Measurements from ENCODE around the gene FZD8.

The FZD8 gene

DNA sequence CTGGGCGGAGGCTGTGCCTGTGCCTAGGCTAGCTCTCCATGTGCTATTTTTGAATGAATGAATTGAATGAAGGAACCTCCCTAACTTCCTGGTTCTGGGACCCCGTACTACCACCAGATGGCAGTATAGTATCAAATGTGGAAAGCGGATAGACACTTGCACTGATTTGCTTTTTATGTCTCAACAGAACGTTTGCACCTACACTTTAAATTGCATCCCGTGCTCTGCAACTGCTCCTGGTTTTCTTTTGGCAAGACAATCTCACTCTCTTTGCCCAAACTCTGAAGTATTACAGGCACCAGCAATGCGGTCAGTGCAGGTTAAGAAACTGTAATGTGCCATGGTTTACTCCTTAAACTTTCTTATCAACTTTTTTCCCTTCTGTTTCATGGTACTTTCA is 6.5 kb downstream of the FZD8 start:
- Histone ChIP-seq H3K36me3 (no peaks in the 10 kb centered on the region), H3K4me3 (no peak overlapping the region), H3K4me1 (peaks cover 5% of the 10 kb centered on the region; the same call in 1 of the 2 replicates), H4K20me1 (peaks cover 6% of the 10 kb centered on the region; the same call in 1 of the 2 replicates), H3K9me3 (no peaks in the 10 kb centered on the region), H3K4me2 (no peak overlapping the region), H3K27me3 (no peaks in the 10 kb centered on the region), H3K9ac (no peak overlapping the region), H3K27ac (no peak overlapping the region)
- TF ChIP-seq Cebpa-rat (IDR thresholded peaks at IDR 0.05): no peak

DNA sequence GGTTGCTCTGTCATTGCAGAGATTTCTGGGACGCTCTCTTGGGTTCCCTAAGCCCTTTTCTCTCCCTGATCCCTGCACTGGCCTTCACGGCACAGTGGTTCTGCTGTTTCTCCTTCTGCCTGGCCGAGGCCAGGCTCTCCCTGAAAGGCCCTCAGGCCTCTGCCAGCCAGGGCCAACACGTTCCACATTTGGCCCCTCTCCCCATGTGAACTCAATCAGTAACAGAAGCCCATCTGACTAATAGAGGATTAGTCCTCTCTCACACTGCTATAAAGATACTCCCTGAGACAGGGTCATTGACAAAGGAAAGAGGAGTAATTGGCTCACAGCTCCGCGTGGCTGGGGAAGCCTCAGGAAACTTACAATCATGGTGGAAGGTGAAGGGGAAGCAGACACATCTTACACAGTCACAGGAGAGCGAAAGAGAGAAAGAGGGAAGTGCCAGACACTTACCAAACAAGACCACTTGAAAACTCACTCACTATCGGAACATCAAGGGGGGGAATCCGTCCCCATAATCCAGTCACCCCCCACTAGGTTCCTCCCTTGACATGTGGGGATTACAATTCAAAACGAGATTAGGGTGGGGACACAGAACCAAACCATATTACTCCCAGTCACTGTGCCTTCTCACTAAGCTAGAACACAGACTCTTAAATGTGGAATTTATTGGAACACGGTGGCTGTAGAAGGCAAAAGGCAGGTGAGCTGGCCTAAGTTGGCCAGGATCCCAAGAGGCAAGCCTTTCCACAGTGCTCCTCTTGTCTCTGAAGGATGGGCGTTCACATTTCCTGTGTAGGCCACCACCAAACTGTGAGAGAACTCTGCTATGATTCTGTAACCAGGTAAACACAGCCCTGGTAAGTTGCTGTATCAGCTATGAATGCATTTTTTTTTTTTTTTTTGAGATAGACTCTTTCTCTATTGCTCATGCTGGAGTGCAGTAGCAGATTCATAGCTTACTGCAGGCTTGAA is 8.8 kb downstream of the FZD8 start:
- no peak for TF ChIP-seq Cebpa-rat (IDR thresholded peaks at IDR 0.05)
- H4K20me1 ChIP-seq: peaks cover 5% of the 10 kb centered on the region; the same call in 1 of the 2 replicates
- no peak overlapping the region for H3K27ac ChIP-seq
- no peaks in the 10 kb centered on the region for H3K27me3 ChIP-seq
- H3K9ac ChIP-seq: no peak overlapping the region
- H3K4me1 ChIP-seq: no peaks in the 10 kb centered on the region
- no peaks in the 10 kb centered on the region for H3K9me3 ChIP-seq
- no peak overlapping the region for H3K4me2 ChIP-seq
- no peaks in the 10 kb centered on the region for H3K36me3 ChIP-seq
- no peak overlapping the region for H3K4me3 ChIP-seq

DNA sequence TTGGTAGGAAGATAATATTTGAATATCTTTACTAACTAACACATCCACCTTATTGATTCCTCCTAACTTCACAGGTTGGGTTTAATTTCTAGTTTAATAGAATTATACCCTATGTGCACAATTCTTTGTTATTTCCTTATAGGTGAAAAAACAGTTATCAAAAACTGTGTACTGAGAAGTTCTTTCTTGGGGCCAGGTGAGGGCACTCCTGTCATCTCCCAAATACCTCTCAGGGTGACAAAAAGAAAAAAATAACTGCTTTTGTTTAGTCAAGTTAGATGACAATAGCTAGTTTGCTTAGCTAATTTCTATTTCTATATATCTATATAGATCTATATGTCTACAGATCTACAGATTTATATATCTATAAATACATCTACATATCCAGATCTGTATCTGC is 10.1 kb downstream of the FZD8 start:
- no peaks in the 10 kb centered on the region for H3K9me3 ChIP-seq
- H3K9ac ChIP-seq: no peak overlapping the region
- no peak for TF ChIP-seq Cebpa-rat (IDR thresholded peaks at IDR 0.05)
- no peak overlapping the region for H3K27ac ChIP-seq
- H3K4me3 ChIP-seq: no peak overlapping the region
- H3K4me1 ChIP-seq: no peaks in the 10 kb centered on the region
- H3K4me2 ChIP-seq: no peak overlapping the region
- H3K36me3 ChIP-seq: no peaks in the 10 kb centered on the region
- no peaks in the 10 kb centered on the region for H4K20me1 ChIP-seq
- H3K27me3 ChIP-seq: no peaks in the 10 kb centered on the region

DNA sequence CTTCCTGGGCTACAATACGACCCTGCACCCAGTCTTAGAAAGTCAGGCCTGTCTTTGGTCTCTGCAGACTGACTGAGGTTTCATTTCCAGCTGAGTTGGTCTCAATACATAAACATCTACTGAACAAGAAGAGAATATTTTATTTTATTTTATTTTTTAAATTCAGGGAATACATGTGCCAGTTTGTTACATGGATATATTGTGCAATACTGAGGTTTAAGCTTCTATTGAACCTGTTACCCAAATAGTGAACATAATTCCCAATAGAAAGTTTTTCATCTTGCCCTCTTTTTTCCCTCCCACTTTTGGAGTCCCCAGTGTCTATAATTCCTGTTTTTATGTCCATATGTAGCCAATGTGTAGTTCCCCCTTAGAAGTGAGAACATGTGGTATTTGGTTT is 10.7 kb downstream of the FZD8 start:
- Histone ChIP-seq H3K4me1 (no peaks in the 10 kb centered on the region), H3K9me3 (no peaks in the 10 kb centered on the region)

DNA sequence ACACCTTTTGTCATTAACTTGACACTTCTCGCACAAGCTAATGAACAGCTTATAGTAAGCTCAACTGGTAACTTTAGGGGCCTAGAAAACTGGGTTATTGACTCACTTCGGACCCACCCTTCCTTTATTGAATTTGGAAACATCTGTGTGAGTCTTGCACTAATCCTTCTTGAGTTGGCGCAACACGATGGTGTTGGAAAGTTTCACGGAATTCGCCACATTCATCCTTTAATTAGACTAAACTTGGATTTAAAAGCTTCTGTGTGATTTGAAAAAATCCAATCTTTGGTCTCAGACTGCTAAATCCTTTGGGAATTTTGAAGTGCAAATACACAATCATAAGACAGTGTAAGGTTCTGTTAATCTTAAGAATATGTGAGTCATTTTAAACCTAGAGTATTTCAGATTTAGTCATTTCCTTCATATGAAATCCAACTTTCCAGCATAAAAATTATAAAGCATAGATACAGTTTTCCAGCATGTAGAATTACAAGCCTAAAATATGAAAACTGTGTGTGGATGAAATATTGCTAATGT is 15.1 kb downstream of the FZD8 start:
- Histone ChIP-seq H3K4me2 (no peak overlapping the region), H3K27ac (no peak overlapping the region), H4K20me1 (no peaks in the 10 kb centered on the region), H3K36me3 (no peaks in the 10 kb centered on the region), H3K4me1 (no peaks in the 10 kb centered on the region), H3K4me3 (no peak overlapping the region), H3K27me3 (no peaks in the 10 kb centered on the region), H3K9me3 (no peaks in the 10 kb centered on the region), H3K9ac (no peak overlapping the region)
- TF ChIP-seq Cebpa-rat (IDR thresholded peaks at IDR 0.05): no peak

More for the DNA sequence above, 10.7 kb downstream of the FZD8 start:
- Histone ChIP-seq H3K27me3 (no peaks in the 10 kb centered on the region), H4K20me1 (no peaks in the 10 kb centered on the region), H3K9ac (no peak overlapping the region), H3K4me2 (no peak overlapping the region), H3K27ac (no peak overlapping the region), H3K4me3 (no peak overlapping the region), H3K36me3 (no peaks in the 10 kb centered on the region)
- no peak for TF ChIP-seq Cebpa-rat (IDR thresholded peaks at IDR 0.05)

GRCh38 chr10:35614312-35614711 is 27.8 kb downstream of the FZD8 start:
- H3K27ac ChIP-seq: no peak overlapping the region
- TF ChIP-seq Cebpa-rat (IDR thresholded peaks at IDR 0.05): no peak
- H3K4me2 ChIP-seq: no peak overlapping the region

GRCh38 chr10:35613597-35614226 is 28.4 kb downstream of the FZD8 start:
- TF ChIP-seq Cebpa-rat (IDR thresholded peaks at IDR 0.05): no peak
- Histone ChIP-seq H3K27me3 (no peaks in the 10 kb centered on the region), H3K4me2 (no peak overlapping the region), H3K36me3 (no peaks in the 10 kb centered on the region), H4K20me1 (no peaks in the 10 kb centered on the region), H3K9ac (no peak overlapping the region), H3K27ac (no peak overlapping the region), H3K9me3 (peaks cover 17% of the 10 kb centered on the region), H3K4me3 (no peak overlapping the region), H3K4me1 (no peaks in the 10 kb centered on the region)

More at GRCh38 chr10:35614312-35614711, 27.8 kb downstream of the FZD8 start:
- H3K27me3 ChIP-seq: no peaks in the 10 kb centered on the region
- no peaks in the 10 kb centered on the region for H3K36me3 ChIP-seq
- peaks cover 14% of the 10 kb centered on the region for H3K9me3 ChIP-seq
- H3K4me3 ChIP-seq: no peak overlapping the region
- H3K4me1 ChIP-seq: no peaks in the 10 kb centered on the region
- H3K9ac ChIP-seq: no peak overlapping the region
- no peaks in the 10 kb centered on the region for H4K20me1 ChIP-seq

GRCh38 chr10:35613107-35613440 is 29.0 kb downstream of the FZD8 start:
- H3K4me3 ChIP-seq: no peak overlapping the region
- H3K9me3 ChIP-seq: peaks cover 23% of the 10 kb centered on the region
- no peaks in the 10 kb centered on the region for H3K4me1 ChIP-seq
- no peak overlapping the region for H3K9ac ChIP-seq
- no peaks in the 10 kb centered on the region for H4K20me1 ChIP-seq
- H3K36me3 ChIP-seq: no peaks in the 10 kb centered on the region
- H3K27me3 ChIP-seq: no peaks in the 10 kb centered on the region
- TF ChIP-seq Cebpa-rat (IDR thresholded peaks at IDR 0.05): no peak
- no peak overlapping the region for H3K4me2 ChIP-seq
- no peak overlapping the region for H3K27ac ChIP-seq

DNA sequence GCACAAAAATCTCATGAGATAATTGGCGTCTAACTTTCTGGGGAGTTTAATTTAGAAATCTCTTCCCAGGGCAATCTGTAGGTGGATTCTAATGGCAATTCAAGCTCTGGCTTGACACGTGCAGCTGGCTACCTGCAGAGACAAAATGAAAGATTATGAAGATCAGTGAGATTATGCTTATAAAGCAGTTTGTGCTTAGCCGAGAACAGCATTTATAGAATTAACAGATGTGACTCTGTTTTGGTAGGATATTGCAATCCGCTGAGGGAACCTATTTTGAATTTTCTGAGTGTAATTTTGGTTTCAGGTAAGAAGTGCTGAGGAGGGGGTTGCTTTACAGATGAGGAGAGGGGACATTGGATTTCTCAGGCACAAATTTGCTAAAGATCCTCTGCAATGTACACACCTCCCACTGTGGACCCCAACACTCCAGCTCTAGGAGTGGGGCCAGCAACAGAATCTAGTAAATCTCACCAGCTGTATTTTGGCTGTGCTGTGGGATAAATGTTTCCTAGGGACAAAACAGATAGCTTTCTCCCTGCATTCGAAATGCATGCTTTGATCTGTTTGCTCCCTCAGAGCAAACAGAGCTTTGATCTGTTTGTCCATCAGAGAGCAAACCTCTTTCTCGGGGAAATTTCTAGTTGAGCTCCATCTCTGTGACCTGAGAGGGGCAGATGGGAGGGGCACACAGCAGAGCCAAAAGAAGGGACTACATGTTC is 29.6 kb downstream of the FZD8 start:
- no peak overlapping the region for H3K4me3 ChIP-seq
- no peak overlapping the region for H3K4me2 ChIP-seq
- H3K9ac ChIP-seq: no peak overlapping the region
- no peak overlapping the region for H3K27ac ChIP-seq
- TF ChIP-seq Cebpa-rat (IDR thresholded peaks at IDR 0.05): no peak
- no peaks in the 10 kb centered on the region for H3K4me1 ChIP-seq
- no peaks in the 10 kb centered on the region for H3K36me3 ChIP-seq
- H3K27me3 ChIP-seq: no peaks in the 10 kb centered on the region
- H4K20me1 ChIP-seq: no peaks in the 10 kb centered on the region
- peaks cover 29% of the 10 kb centered on the region for H3K9me3 ChIP-seq

All from BLaER1 (cell line).